ENCODE results near the gene TMEM131L.

- TF ChIP-seq EGR1 (IDR thresholded peaks at IDR 0.05; ENCODE audit: low read depth in 2 of 2) (no peak), CTCF (IDR thresholded peaks at IDR 0.05; ENCODE audit: low read depth, low read length, missing input control) (no peak)
Measured at GRCh38 chr4:153490985-153491483, 24.9 kb downstream of the TMEM131L start.
